Measurements from ENCODE around the gene IFNA5. TPM values are rescaled to one million over a fixed set of nuclear protein-coding genes. Genes with fewer than 3 reads are reported as not detected.

The IFNA5 gene
- total RNA-seq: not detected in 2 replicates

DNA sequence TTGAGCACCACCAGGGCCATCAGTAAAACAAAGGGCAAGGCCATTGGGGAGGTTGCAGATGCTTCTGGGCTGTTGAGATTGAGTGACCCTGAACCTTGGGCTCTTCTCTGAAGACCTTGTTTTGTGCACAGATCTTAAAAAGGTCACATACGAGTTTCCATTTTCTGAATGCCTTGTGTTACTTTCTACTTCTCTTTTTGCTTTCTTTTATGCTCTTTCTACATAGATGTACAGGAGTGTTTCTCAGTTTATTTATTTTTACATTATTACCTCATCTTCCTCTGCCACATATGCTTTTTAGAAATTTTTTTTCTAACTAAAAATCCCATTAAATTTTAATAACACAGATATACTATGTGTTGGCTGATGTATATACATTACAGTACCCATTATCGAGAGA, at the start of gene IFNA5:
Gene IFNA5 (minus strand): TSS at position 101 of the 400 bp plus-strand sequence. CDS start 57 bp downstream, at position 44.

DNA sequence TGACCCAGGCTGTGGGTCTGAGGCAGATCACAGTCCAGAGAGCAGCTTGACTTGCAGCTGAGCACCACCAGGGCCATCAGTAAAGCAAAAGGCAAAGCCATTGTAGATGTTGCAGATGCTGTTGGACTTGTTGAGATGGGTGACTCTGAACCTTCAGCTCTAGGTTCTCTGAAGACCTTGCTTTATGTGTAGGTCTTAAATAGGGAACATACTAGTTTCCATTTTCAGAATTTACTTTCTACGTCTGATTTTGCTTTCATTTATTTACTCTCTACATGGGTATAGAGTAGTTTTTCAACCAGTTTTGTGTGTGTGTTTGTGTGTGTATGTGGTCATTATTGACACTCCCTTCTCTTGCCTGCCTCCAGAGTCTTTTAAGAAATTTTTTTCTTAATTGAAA, 45.7 kb upstream of the IFNA5 start, which contains the start of gene IFNA6:
Gene IFNA6 (minus strand): TSS at position 101 of the 400 bp plus-strand sequence. CDS start 0 bp downstream, at position 101.

DNA sequence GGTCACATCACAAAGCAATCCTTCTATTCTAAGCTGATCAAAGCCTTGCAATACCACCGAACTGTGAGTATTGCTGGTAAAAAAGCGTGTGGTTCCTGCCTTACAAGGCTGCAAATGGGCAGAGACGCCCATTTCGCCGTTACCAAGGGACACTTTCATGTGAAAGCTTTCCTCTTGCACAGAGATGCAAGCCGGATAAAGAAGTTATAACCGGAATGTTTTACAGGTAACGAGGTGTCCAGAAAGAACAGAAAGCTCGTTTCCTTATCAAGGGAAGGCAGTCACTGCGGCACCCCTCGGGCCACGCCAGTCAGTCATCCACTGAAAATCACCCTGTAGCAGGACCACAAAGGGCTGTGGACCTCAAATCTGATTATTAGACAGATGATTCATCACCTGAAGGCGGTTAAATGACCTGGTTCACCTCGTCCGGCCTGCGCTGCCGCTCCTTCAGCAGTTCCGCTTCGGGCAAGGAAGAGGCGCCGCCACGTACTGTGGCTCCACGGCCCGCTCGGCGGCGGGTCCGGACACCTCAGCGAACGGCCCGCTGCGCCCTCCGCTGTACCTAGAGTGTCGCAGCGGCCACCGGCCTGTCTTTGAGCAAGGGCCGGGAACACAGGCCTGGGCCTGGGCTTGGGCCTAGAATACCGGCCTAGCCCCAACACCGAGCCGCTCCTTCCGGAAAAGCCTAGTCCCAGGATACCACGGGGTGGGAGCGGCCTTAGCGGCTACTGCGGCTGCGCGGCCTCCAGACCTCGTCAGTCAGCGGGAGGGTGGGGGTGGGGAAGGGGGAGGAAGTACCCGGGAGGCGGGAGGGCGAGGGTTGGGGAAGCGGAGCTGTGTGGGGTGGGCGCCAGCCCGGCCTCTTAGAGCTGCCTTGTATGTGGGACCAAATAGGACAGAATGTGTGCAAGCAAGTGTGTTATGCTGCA, 29.9 kb upstream of the IFNA5 start, which contains the start of gene KLHL9:
Gene KLHL9 (minus strand): TSS at position 704 of the 932 bp plus-strand sequence. CDS start 545 bp downstream, at position 159.

Other genes with a start within 250 kb of the IFNA5 start
- gene IFNB1, start 227.4 kb downstream of the IFNA5 start, total RNA-seq: not detected in 2 replicates
- not detected in 2 replicates for gene IFNW1, start 163.5 kb downstream of the IFNA5 start, total RNA-seq
- not detected in 2 replicates for gene IFNA21, start 138.7 kb downstream of the IFNA5 start, total RNA-seq
- gene IFNA4, start 117.7 kb downstream of the IFNA5 start, total RNA-seq: not detected in 2 replicates
- not detected in 2 replicates for gene IFNA7, start 103.1 kb downstream of the IFNA5 start, total RNA-seq
- gene IFNA10, start 98.2 kb downstream of the IFNA5 start, total RNA-seq: not detected in 2 replicates
- gene IFNA16, start 88.0 kb downstream of the IFNA5 start, total RNA-seq: not detected in 2 replicates
- gene IFNA17, start 77.1 kb downstream of the IFNA5 start, total RNA-seq: not detected in 2 replicates
- gene IFNA14, start 65.3 kb downstream of the IFNA5 start, total RNA-seq: not detected in 2 replicates
- 22.5 and 29.8 TPM in 2 replicates for gene KLHL9, start 30.1 kb upstream of the IFNA5 start, total RNA-seq
- not detected in 2 replicates for gene IFNA6, start 45.6 kb upstream of the IFNA5 start, total RNA-seq
- gene IFNA13, start 62.7 kb upstream of the IFNA5 start, total RNA-seq: not detected in 2 replicates
- gene IFNA2, start 80.1 kb upstream of the IFNA5 start, total RNA-seq: not detected in 2 replicates
- not detected in 2 replicates for gene IFNA8, start 103.8 kb upstream of the IFNA5 start, total RNA-seq
- not detected in 2 replicates for gene IFNA1, start 135.1 kb upstream of the IFNA5 start, total RNA-seq
- gene IFNE, start 177.0 kb upstream of the IFNA5 start, total RNA-seq: not detected in 2 replicates